GM18909 (cell line): ENCODE data around the gene CD14.
"Not testable (repeated sequence)": the region's sequence is repeated elsewhere in the genome, so short reads cannot be mapped to it uniquely, and the experiment has no call there.

Source experiments
- ATAC-seq: cut with Tn5 transposase; IDR thresholded peaks from one replicate; pipeline ENCODE4 v1.9.1; 2021; ENCODE audit warnings: mild to moderate bottlenecking; ENCODE audit not compliant: unreplicated experiment, poor library complexity

Gene CD14

DNA sequence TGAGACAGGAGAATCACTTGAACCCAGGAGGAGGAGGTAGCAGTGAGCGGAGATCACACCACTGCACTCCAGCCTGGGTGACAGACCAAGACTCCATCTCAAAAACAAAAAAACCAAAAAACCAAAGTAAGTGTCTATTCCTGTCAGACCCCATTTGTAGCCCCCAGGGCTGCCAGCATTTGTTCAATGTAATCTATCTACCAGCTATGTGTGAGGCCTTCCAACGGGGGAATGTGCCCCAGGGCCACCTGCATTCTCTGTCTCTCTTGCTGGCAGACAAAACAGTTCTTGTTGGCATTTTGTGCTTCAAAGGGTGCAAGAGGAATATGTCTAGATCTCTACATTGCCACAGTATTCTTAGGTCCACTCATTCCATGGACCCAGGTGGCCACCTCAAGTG, 34.1 kb downstream of the CD14 start:
- ATAC-seq: no peak

DNA sequence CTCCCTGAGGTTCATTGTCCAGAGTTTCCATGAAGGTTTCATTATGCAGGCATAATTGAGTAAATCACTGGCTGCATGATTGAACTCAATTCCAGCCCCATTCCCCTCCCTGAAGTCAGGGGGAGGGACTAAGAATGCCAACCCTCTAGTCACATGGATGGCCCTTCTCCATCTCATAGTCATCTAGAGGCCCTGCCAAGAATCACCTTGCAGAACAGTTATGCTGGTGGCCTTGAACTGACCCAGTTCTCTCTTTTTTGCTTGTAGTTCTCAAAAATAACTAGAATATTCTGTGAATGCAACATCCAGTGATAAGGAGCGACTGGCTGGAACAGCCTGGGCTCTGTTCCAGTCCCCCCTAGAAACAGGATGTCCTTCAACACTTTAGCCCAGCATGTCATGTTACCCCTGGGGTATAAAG, 36.6 kb downstream of the CD14 start:
- no peak for ATAC-seq

DNA sequence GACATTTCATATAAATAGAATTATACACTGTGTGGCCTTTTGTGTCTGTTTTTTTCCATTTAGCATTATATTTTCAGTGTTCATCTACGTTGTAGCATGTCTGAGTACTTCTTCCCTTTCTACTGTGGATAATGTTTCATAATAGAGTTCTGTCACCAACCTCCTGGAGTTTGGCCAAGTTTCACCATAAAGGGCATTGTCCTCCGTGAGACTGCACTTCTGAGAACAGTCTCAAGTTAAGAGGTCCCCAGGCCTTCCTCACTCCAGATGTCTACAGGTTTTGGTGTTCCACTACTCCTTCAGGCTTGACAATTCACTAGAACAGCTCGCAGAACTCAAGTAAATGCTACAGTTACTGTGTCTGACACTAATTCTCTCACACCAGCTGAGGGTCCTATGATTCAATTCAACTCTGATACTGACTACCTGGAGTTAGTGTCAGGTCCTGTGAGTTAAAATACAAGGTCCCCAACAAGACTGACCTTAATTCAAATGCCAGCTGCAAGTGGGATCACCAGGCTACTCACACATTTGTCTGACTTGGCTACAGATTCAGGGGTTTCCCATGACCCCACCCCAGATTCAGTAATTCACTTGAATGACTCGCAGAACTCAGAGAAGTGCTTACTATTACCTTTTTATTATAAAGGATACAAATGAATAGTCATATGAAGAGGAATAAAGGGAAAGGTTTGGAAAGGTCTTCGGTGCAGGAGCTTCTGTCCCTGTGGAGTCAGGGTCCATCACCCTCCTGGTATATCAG, 37.3 kb downstream of the CD14 start:
- no peak for ATAC-seq

DNA sequence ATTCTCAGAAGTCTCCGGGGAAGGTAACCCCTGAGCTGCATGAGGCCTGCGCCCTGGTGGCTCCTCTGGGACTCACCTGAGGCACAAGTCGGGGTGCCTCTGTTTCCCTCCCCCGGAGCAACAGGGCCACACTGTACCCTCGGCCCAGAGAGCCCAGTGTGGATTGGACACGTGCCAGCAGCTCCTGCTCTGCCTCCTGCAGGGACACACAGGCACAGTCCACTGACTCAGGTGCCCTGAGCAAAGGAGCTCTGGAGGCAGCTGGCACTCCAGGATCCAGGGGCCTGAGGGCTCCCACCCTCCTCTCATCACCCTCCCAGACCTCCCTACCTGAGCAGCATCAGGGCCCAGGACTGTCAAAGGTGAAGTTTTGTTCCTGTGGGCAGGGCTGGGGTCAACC, 38.8 kb downstream of the CD14 start:
- ATAC-seq: no peak

DNA sequence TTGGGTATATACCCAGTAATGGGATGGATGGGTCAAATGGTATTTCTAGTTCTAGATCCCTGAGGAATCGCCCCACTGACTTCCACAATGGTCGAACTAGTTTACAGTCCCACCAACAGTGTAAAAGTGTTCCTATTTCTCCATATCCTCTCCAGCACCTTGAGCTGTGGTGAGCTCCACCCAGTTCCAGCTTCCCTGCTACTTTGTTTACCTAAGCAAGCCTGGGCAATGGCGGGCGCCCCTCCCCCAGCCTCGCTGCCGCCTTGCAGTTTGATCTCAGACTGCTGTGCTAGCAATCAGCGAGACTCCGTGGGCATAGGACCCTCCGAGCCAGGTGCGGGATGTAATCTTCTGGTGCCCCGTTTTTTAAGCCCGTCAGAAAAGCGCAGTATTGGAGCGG, 39.9 kb downstream of the CD14 start:
- not testable (repeated sequence) for ATAC-seq

DNA sequence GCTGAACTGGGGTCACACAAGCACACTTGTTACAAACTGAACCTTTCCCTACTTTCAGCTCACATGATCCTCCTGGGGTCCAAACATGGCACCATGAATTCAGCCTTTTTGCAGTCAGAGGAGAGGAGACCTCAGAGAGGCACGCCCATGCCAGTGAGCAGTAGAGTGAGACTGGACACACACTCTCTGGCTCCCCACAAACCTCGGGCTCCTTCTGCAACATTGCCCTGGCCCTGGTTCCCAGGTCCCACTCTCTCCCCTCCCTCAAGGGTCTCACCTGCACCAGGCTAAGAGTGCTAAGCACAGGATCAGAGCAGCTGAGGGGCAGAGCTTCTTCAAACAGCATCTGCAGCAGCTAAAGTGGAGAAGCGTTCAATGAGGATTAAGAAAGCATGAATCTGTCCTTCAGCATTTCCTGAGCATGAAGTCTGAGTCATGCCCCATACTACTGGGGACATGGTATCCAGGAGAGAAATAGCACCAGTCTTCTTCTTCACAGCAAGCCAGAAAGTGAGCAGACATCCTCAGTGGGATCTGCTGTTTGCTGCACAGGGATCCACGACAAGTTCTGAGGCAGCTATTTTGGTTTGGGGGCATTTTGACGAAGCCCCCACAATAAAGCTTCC, 41.1 kb downstream of the CD14 start:
- ATAC-seq: no peak

DNA sequence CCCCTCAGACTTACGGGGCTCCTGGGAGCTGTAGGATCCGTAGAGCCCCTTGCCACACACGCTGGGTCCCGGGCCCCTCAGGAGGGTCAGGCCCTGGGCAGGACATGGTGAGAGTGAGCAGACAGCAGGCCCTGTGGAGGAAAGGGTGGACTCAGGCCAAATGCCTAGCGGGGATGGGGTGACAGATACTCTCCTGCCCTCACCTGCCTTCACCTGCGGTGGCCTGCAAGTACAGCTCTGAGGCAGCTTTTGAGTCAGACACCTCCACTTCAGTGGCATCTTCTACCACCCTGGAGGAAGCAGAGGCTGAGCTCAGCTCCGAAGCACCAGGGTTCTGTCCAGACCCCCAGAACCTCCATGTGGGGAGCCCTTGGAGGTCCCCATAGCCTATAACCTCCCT, 42.1 kb downstream of the CD14 start:
- ATAC-seq: no peak

DNA sequence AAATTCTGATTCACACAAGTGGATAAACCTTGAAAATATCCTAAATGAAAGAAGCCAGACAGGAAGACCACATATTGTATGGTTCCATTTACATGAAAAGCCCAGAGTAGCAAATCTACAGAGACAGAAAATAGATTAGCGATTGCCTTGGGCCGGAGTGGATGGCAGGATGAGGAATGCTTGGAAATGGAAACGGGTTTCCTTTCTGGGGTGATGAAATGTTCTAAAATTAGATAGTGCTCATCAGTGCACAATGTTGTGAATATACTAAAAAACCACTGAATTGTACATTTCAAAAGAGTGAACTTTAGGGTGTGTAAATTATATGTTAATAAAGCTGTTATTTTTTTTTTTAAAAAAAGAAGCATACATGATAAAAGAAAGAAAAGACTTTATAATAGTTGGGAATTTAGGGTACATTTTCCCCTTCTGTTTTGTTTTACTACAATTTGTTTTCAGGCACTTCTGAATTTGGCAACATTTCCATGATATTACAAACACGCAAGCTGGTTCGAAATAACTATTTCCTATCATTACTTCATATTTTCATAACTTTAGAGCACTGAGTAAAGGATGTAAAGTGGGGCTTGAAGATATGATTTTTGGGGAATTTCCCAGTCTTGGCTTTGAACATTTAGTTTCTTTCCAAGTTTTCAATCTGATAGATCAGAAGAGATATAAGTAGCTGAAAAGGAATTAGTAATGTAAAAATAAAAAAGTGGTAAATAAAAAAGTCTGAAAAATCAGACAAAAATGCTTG, 44.5 kb downstream of the CD14 start:
- ATAC-seq: no peak

DNA sequence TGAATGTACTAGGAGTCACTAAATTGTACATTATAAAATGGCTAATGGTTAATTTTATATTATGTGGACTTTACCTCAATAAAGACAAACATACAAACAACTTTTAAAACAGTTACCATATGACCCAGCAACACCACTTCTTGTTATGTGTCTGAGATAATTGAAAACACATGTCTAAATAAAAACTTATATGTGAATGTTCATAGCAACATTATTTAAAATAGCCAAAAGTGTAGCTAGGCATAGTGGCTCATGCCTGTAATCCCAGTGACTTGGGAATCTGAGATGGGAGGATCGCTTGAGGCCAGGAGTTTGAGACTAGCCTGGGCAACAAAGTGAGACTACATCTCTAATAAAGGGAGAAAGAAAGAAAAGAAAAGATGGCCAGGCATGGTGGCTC, 45.5 kb downstream of the CD14 start:
- no peak for ATAC-seq
